HG02943 (cell line): ENCODE data around the gene PAMR1.
"Not testable (repeated sequence)": the region's sequence is repeated elsewhere in the genome, so short reads cannot be mapped to it uniquely, and the experiment has no call there.

Source experiments
- ATAC-seq: cut with Tn5 transposase; IDR thresholded peaks from one replicate; pipeline ENCODE4 v1.9.1; 2021; ENCODE audit warnings: mild to moderate bottlenecking, low read depth, moderate library complexity; ENCODE audit not compliant: unreplicated experiment

The PAMR1 gene, protein sequence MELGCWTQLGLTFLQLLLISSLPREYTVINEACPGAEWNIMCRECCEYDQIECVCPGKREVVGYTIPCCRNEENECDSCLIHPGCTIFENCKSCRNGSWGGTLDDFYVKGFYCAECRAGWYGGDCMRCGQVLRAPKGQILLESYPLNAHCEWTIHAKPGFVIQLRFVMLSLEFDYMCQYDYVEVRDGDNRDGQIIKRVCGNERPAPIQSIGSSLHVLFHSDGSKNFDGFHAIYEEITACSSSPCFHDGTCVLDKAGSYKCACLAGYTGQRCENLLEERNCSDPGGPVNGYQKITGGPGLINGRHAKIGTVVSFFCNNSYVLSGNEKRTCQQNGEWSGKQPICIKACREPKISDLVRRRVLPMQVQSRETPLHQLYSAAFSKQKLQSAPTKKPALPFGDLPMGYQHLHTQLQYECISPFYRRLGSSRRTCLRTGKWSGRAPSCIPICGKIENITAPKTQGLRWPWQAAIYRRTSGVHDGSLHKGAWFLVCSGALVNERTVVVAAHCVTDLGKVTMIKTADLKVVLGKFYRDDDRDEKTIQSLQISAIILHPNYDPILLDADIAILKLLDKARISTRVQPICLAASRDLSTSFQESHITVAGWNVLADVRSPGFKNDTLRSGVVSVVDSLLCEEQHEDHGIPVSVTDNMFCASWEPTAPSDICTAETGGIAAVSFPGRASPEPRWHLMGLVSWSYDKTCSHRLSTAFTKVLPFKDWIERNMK

GRCh38 chr11:35525501-35526175, at the start of gene PAMR1:
TSS of gene PAMR1 (minus strand) at chr11:35525616. CDS start at chr11:35525585, 31 bp downstream.
- no peak for ATAC-seq

GRCh38 chr11:35571696-35572095, 46.3 kb upstream of the PAMR1 start:
- no peak for ATAC-seq

DNA sequence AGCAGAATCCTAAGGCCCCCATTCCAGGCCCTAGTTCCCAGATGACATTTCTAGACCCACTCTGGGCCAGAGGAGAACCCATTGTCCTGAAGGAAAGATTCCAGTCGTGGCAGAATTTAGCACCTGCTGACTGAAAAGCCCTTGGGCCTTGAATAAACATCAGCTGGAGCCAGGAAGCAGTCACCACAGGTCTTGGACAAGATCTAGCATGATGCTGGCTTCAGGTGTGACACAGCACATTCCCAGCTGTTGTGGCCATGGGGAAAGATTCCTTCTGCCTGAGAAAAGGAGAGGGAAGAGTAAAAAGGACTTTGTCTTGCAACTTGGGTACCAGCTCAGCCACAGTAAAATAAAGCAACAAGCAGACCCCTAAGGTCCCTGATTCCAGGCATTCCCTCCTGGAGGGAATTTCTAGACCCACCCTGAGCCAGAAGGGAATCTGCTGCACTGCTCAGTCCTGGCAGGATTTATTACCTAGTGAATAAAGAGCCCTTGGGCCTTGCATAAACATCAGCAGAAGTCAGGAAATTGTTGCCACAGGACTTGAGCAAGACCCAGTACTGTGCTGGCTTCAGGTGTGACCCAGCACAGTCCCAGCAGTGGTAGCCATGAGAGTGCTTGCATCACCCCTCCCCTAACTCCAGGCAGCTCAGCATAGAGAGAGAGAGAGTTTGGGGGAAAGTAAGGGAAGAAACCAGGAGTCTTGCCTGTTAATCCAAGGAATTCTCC, 42.5 kb upstream of the PAMR1 start:
- ATAC-seq: no peak

DNA sequence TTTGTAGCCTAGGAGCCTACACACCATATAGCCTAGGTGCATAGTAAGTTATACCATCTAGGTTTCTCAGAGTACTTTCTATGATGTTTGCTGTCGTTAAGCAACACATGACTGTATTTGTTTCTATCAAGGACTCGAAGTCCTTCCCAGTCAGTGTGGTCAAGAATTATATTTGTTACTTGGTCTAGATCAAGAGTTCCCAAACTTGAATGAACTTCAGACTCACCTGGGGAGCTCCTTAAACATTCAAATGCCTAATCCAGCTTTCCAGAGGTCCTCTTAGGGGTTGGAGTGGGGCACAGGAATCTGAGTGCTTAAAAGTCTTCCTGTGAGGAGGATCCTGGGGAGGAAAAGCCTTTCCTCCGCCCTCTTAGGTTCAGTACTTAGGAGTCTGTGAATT, 41.5 kb upstream of the PAMR1 start:
- ATAC-seq: no peak

GRCh38 chr11:35566181-35566580, 40.8 kb upstream of the PAMR1 start:
- no peak for ATAC-seq

DNA sequence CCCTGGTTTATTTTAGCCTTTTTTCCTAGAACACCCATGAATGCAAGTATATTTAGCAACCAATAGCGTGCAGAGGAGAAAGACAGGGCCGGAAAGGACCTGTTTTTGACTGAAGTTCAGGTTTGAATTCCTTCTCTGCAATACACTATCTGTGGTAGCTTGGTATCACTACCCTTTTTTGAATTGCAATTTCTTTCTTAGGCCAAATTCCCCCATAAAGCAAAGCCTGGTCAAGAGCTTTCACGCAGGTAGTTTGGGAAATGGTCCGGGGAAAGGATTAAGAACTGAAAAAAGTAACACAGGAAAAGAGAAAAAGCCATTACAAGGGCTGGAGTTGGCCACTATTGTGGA, 38.8 kb upstream of the PAMR1 start:
- no peak for ATAC-seq

DNA sequence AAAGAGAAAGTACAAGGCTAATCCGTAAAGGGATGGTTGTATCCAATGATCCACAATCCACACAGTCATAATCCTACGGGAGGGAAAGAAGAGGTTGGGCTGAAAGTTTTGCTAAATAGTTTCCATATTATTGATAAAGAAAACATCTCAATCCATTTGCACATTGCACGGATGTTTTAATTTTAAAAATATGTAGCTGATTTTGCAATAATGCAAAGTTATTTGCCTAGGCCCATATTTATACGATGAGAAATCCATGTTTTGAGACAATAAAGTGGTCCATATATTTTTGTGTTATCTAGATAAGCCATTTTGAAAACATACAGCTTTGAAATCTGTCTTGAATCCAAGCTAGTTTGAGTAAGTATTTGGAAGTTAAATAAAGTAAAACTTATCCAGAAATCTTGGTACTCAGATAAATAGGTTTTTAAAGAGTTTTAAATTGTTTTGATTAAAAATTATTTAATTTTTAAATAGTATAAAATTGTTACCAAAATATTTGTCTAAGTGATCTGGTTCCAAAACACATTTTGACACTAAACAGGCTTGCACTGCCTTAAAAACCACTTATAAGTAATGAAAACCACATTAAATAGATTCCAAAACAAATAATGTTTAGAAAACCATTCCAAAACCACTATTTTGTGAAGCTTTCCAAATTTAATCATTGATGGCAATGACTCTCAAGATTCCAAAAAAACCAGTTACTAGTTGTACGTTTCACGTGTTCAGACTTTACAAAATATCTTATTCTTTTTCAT, 38.2 kb upstream of the PAMR1 start:
- ATAC-seq: no peak

DNA sequence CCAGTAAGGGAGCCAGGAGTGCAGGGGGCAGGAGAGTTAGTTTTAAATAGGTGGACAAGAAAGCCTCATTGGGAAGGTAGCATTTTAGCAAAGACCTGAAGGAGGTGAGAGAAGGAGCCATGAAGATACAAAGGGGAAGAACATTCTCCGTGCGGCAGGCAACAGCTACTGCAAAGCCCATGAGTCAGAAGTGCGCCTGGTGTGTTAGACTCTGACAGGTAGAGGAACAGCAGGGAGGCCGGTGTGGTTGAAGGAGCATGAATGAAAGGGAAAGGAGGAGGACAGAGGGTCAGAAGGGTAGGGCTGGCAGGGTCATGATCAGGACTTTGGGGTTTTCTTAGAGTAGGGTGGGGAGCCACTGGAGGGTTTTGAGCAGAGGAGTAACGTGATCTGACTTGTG, 34.5 kb upstream of the PAMR1 start:
- ATAC-seq: no peak

GRCh38 chr11:35558513-35558912, 33.1 kb upstream of the PAMR1 start:
- ATAC-seq: no peak

DNA sequence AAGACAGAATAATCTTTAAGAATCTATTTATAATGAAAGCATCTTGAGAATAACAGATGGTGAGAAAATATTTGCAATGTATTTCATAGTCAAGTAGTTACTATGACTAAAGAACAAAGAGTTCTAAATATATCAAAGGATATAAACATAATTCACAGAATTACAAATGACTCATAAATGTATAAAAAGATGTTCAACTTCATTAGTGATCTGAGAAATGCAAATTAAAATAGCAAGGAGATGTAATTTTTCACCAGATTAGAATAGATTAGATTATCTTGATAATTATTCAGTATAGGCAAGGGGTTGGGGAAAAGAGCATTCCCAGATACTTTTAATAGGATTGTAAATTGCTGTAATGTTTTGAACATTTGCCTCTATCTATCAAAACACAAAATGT, 30.1 kb upstream of the PAMR1 start:
- no peak for ATAC-seq

GRCh38 chr11:35554491-35555437, 29.3 kb upstream of the PAMR1 start:
- ATAC-seq: no peak

DNA sequence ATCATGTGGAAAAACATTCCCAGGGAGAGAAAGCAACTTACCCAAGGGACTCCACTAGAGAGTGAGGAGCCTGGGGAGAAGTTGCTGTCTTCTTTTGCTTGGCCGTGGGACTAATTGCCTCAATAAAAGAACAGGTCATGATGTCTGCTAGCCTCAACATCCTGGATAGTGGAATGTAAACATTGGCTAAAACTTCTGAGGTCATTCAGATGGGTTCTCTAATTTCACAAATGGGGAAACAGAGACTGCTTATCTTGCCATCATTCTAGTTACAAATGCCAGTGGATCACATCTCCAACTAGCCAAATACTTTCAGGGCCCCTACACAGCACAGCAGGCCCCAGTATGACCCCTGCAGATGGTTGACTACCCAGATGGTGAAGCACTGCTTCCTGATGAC, 28.4 kb upstream of the PAMR1 start:
- no peak for ATAC-seq

DNA sequence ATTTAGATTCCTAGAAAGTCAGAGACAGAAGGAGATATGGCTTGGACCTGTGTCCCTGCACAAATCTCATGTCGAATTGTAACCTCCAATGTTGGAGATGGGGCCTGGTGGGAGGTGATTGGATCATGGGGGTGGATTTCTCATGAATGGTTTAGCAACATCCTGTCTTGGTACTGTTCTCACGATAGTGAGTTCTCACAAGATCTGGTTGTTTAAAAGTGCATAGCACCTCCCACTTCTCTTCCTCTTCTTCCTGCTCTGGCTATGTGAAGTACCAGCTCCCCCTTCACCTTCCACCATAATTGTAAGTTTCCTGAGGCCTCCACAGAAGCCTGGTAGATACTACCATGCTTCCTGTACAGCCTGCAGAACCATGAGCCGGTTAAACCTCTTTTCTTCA, 27.6 kb upstream of the PAMR1 start:
- ATAC-seq: no peak

DNA sequence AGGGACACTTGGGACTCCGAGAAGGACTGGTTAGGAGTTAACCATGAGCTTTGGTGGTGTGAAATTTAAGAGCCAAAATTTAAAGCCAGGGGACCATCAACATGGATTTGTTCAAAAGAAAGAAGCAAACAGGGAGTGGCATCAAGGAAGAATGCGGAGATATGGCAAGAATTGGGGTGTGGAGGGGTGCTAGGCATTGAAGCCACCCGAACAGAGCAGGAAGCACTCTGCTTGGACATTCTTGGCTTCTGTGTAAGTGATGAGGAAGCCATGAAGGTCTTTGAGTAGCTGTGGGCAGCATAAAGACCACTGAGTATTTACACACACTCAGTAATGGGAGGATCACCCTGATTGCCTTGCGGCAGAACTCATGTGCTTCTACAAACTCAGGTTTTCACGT, 27.2 kb upstream of the PAMR1 start:
- ATAC-seq: no peak

DNA sequence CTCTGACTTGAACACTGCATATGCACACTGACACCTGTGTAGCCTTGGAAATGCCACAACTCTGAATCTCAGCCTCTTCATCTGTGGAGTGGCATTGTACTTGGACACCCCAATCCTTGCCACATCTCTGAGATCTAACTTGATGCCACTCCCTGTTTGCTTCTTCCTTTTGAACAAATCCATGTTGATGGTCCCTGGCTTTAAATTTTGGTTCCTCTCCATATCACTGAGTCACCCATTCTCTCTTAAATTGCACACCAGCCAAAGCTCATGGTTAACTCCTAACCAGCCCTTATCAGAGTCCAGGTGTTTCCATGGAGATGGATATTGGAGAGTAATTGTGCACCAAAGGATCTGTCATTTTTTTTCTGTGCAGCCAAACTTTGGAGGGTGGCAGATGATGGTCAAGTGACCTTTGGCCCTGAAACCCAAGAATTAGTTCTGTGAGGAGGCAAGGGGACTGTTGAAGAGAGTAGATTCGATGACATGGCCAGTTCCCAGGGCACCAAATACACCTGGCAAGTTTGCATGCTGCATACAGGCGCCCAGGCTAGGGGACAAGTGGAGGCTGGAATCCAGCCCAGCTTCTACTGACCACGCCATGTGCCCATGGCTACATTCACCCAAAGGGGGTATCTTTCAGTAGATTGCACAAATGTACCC, 25.1 kb upstream of the PAMR1 start:
- no peak for ATAC-seq

DNA sequence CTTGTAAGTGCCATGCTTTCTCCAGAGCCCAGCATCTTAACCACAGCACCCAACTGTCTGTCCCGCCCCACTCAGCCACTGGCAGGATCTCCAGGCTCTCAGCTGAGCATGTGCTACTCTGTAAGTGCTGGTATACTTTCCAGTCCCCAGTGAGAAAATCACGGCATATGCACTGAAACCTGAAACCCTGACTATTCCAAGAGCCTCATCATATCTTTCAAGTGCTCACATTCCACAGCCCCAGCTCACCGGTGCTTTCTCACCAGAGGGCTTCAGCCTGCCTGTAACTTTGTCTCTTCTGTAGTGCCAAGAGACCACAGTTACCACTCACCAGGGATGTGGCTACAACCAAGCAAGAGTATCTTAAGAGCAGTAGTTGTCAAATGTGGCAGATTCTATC, 24.4 kb upstream of the PAMR1 start:
- no peak for ATAC-seq

DNA sequence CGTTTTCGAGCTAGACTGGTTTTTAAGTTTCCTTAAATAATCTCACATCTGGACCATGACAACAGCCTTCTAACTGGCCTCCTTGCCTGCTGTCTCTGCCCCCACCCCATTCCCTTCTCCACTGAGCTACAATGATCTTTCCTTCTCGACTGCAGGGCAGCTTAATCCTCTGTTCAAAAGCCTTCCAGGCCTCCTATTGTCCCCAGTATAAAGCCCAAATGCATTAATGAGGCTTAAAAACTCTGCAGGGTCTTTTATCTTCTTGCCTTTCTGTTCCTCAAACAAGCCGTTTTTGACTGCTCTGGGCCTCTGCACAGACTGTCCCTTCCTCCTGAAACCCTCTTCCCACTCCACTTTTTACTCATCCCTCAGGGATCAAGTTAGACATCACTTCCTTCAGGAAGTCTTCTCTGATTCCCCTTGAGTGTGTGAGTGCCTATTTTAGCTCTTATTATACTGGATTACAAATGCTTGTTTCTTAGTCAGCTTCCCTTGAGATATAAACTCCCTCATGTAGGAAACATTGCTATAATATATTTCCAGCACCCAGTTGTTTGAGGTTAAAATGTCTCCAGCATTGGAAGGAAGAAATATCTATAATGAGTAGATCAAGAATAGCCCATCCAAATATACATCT, 23.6 kb upstream of the PAMR1 start:
- no peak for ATAC-seq

GRCh38 chr11:35547995-35548394, 22.6 kb upstream of the PAMR1 start:
- not testable (repeated sequence) for ATAC-seq
